HG03575 (cell line): ENCODE measurements around the gene NKX1-1.
"Not testable (repeated sequence)": the region's sequence is repeated elsewhere in the genome, so short reads cannot be mapped to it uniquely, and the experiment has no call there.

Source experiments
- ATAC-seq: cut with Tn5 transposase; IDR thresholded peaks from one replicate; pipeline ENCODE4 v1.9.1; 2021; ENCODE audit not compliant: unreplicated experiment, insufficient number of reproducible peaks, low FRiP score; ENCODE audit errors: extremely low read depth

NKX1-1 gene

GRCh38 chr4:1406394-1406980 is at the start of gene NKX1-1:
Gene NKX1-1 (minus strand): TSS chr4:1406442. CDS start chr4:1406442, 0 bp downstream.
- ATAC-seq, result no peak

GRCh38 chr4:1453731-1454130 is 47.5 kb upstream of the NKX1-1 start:
- no peak for ATAC-seq

GRCh38 chr4:1452431-1453051 is 46.3 kb upstream of the NKX1-1 start:
- ATAC-seq, result no peak

GRCh38 chr4:1451752-1452122 is 45.5 kb upstream of the NKX1-1 start:
- no peak for ATAC-seq

- no peak for ATAC-seq
Observed at GRCh38 chr4:1451106-1451751, 45.0 kb upstream of the NKX1-1 start.

- ATAC-seq, result no peak
Observed at GRCh38 chr4:1449833-1450741, 43.8 kb upstream of the NKX1-1 start.

GRCh38 chr4:1449475-1449832 is 43.2 kb upstream of the NKX1-1 start:
- no peak for ATAC-seq

- ATAC-seq, result no peak
Observed at GRCh38 chr4:1448589-1449420, 42.6 kb upstream of the NKX1-1 start.

GRCh38 chr4:1447676-1448588 is 41.7 kb upstream of the NKX1-1 start:
- ATAC-seq, result no peak

GRCh38 chr4:1446502-1447386 is 40.5 kb upstream of the NKX1-1 start:
- ATAC-seq, result no peak

- ATAC-seq, result no peak
Observed at GRCh38 chr4:1445716-1446445, 39.6 kb upstream of the NKX1-1 start.

- not testable (repeated sequence) for ATAC-seq
Observed at GRCh38 chr4:1443688-1444172, 37.5 kb upstream of the NKX1-1 start.

GRCh38 chr4:1427010-1427409 is 20.8 kb upstream of the NKX1-1 start:
- ATAC-seq, result no peak

- no peak for ATAC-seq
Observed at GRCh38 chr4:1421657-1422056, 15.4 kb upstream of the NKX1-1 start.

GRCh38 chr4:1419708-1420107 is 13.5 kb upstream of the NKX1-1 start:
- ATAC-seq, result no peak
